Placental epithelial cell (primary cell): ENCODE data around the gene CYB5B. TPM values are rescaled to one million over a fixed set of nuclear protein-coding genes. Genes with fewer than 3 reads are reported as not detected.

ENCODE experiments used
- total RNA-seq: library from RNA; depleted of rRNA; stranded (reverse); fragments of >200 nt; gene quantifications from 2 replicates; pipeline ENCODE4 v1.2.3, GENCODE V29; 2012

Gene CYB5B
- total RNA-seq = 46.7 and 49.1 TPM in 2 replicates

GRCh38 chr16:69424053-69424934 lies at the start of gene CYB5B:
CYB5B (plus strand) TSS chr16:69424619; CDS start chr16:69424684, 65 bp downstream.

Other genes with a start within 250 kb of the CYB5B start
- gene SNTB2, start 237.5 kb upstream of the CYB5B start, total RNA-seq = 12.6 and 12.9 TPM in 2 replicates
- gene VPS4A, start 113.3 kb upstream of the CYB5B start, total RNA-seq = 30.2 and 33.7 TPM in 2 replicates
- gene PDF, start 94.0 kb upstream of the CYB5B start, total RNA-seq = 5.9 and 11.3 TPM in 2 replicates
- 35.3 and 54.5 TPM in 2 replicates for gene COG8, start 85.1 kb upstream of the CYB5B start, total RNA-seq
- gene NIP7, start 84.8 kb upstream of the CYB5B start, total RNA-seq = 14.5 and 17.9 TPM in 2 replicates
- gene TMED6, start 72.8 kb upstream of the CYB5B start, total RNA-seq = 1.2 TPM in 1 of 2 replicates, not detected in the other
- gene TERF2, start 38.6 kb upstream of the CYB5B start, total RNA-seq = 8.2 and 12.6 TPM in 2 replicates
- 24.7 and 31.8 TPM in 2 replicates for gene NFAT5, start 141.3 kb downstream of the CYB5B start, total RNA-seq